RWPE2 (cell line): Measurements from ENCODE around the gene GARIN3.

Experiments used
- ATAC-seq: fragments of 200-7000 bp; cut with Tn5 transposase; 3 replicates; pipeline ENCODE4 v1.9.1; 2021; ENCODE audit warnings: low read depth
- DNase-seq: peaks from one replicate; pipeline ENCODE4 v3.0.0-alpha.2; 2020; ENCODE audit warnings: low spot score
- H3K27ac ChIP-seq: fragments of 450-650 bp; 2 replicates; pipeline ENCODE4 v1.5.1; 2017; ENCODE audit warnings: mild to moderate bottlenecking; ENCODE audit not compliant: poor library complexity, severe bottlenecking
- H3K27me3 ChIP-seq: fragments of 250-450 bp; sonication (Bioruptor Pico); 2 replicates; pipeline ENCODE4 v1.5.1; 2021; ENCODE audit warnings: mild to moderate bottlenecking, moderate library complexity; ENCODE audit not compliant: insufficient read depth, poor library complexity, severe bottlenecking
- H3K36me3 ChIP-seq: fragments of 250-450 bp; sonication (Bioruptor Pico); 2 replicates; pipeline ENCODE4 v1.5.1; 2020; ENCODE audit warnings: low read depth, mild to moderate bottlenecking, moderate library complexity
- H3K4me1 ChIP-seq: fragments of 250-450 bp; sonication (Bioruptor Pico); 2 replicates; pipeline ENCODE4 v1.5.1; 2021; ENCODE audit warnings: mild to moderate bottlenecking, moderate library complexity; ENCODE audit not compliant: insufficient read depth, poor library complexity, severe bottlenecking
- H3K4me3 ChIP-seq: fragments of 250-450 bp; sonication (Bioruptor Pico); 2 replicates; pipeline ENCODE4 v1.5.1; 2021; ENCODE audit warnings: mild to moderate bottlenecking, moderate library complexity; ENCODE audit not compliant: severe bottlenecking
- H3K9me3 ChIP-seq: fragments of 250-450 bp; sonication (Bioruptor Pico); 2 replicates; pipeline ENCODE4 v1.5.1; 2021; ENCODE audit warnings: mild to moderate bottlenecking, moderate library complexity; ENCODE audit not compliant: severe bottlenecking
- CTCF ChIP-seq: fragments of 450-650 bp; IDR thresholded peaks from one replicate; pipeline ENCODE4 v1.5.1; 2017; ENCODE audit warnings: mild to moderate bottlenecking, moderate library complexity; ENCODE audit not compliant: poor library complexity, severe bottlenecking

The GARIN3 gene

GRCh38 chr5:157150995-157151394 is 15.1 kb downstream of the GARIN3 start:
- no peak overlapping the region for H3K27ac ChIP-seq
- no peak for DNase-seq
- no peaks in the 10 kb centered on the region for H3K36me3 ChIP-seq
- no peaks in the 10 kb centered on the region for H3K9me3 ChIP-seq
- no peak for TF ChIP-seq CTCF
- H3K27me3 ChIP-seq: peaks cover 4% of the 10 kb centered on the region
- H3K4me3 ChIP-seq: no peak overlapping the region
- ATAC-seq: no peak; the same call in 2 of the 3 replicates
- H3K4me1 ChIP-seq: no peaks in the 10 kb centered on the region

GRCh38 chr5:157148734-157149615 is 17.1 kb downstream of the GARIN3 start:
- no peaks in the 10 kb centered on the region for H3K9me3 ChIP-seq
- DNase-seq: no peak
- H3K4me1 ChIP-seq: no peaks in the 10 kb centered on the region
- peak; percentile 78 for ATAC-seq
- no peak overlapping the region for H3K27ac ChIP-seq
- H3K27me3 ChIP-seq: no peaks in the 10 kb centered on the region
- no peak overlapping the region for H3K4me3 ChIP-seq
- peak; percentile 97 for TF ChIP-seq CTCF
- H3K36me3 ChIP-seq: no peaks in the 10 kb centered on the region

- Histone ChIP-seq H3K4me1 (peaks cover 7% of the 10 kb centered on the region), H3K4me3 (peak overlapping the region; percentile 86), H3K27ac (peak overlapping the region; percentile 33), H3K9me3 (no peaks in the 10 kb centered on the region), H3K27me3 (no peaks in the 10 kb centered on the region), H3K36me3 (peaks cover 15% of the 10 kb centered on the region)
- TF ChIP-seq CTCF: no peak
- DNase-seq (no peak), ATAC-seq (peak; percentile 49)
Observed at GRCh38 chr5:157143127-157143971, 22.7 kb downstream of the GARIN3 start.

- TF ChIP-seq CTCF: no peak
- Histone ChIP-seq H3K9me3 (no peaks in the 10 kb centered on the region), H3K4me3 (peak within 1 kb of the TSS; percentile 86), H3K4me1 (peaks cover 7% of the 10 kb centered on the region), H3K27me3 (no peaks in the 10 kb centered on the region), H3K36me3 (peaks cover 23% of the 10 kb centered on the region), H3K27ac (peak within 1 kb of the TSS; percentile 33)
- DNase-seq (peak; percentile 95), ATAC-seq (peak; percentile 100)
Observed at GRCh38 chr5:157142317-157143126, 23.5 kb downstream of the GARIN3 start, which contains the start of gene MED7. MED7 (minus strand) TSS chr5:157142865; CDS start chr5:157139431, 3,434 bp downstream.
